DOHH2 (cell line): ENCODE measurements around the gene POU6F1.

ENCODE experiments used
- CTCF ChIP-seq: fragments of 200-600 bp; sonication (generic); IDR thresholded peaks from one replicate; pipeline ENCODE4 v1.5.1; 2014; ENCODE audit warnings: antibody characterized with exemption, mild to moderate bottlenecking, low read depth, low read length; ENCODE audit not compliant: poor library complexity, severe bottlenecking
- EZH2phosphoT487 ChIP-seq: fragments of 200-600 bp; sonication (generic); IDR thresholded peaks from 2 replicates; pipeline ENCODE4 v1.6.1; 2017; ENCODE audit warnings: borderline replicate concordance, mild to moderate bottlenecking, antibody characterized with exemption, low read length, moderate library complexity, mixed read lengths

- TF ChIP-seq CTCF (no peak), EZH2phosphoT487 (no peak)
Measured at GRCh38 chr12:51242120-51242519, 24.3 kb upstream of the POU6F1 start.
